GM23338 (cell line): ENCODE data around the gene REXO2.

Experiments
- CREB1 ChIP-seq: fragments of 250-450 bp; sonication (Bioruptor Pico); IDR thresholded peaks from 2 replicates; pipeline ENCODE4 v1.5.0; 2020; ENCODE audit warnings: low read depth, mild to moderate bottlenecking, moderate library complexity
- CTCF ChIP-seq, 2 experiments: fragments of 200-600 bp in 1 of 2; sonication (generic) in 1 of 2; conservative IDR thresholded peaks; 2 replicates each; pipeline versions ENCODE4 v1.5.1 to v1.6.1; 2016 to 2017; ENCODE audit warnings: antibody characterized with exemption in 2 of 2, low read depth in 2 of 2, mild to moderate bottlenecking in 2 of 2, moderate library complexity in 1 of 2
- EZH2 ChIP-seq: fragments of 200-600 bp; sonication (generic); IDR thresholded peaks from one replicate; pipeline ENCODE4 v1.8.0; 2017; ENCODE audit warnings: antibody characterized with exemption, mild to moderate bottlenecking, low read depth; ENCODE audit not compliant: unreplicated experiment
- EZH2phosphoT487 ChIP-seq: fragments of 200-600 bp; sonication (generic); IDR thresholded peaks from one replicate; pipeline ENCODE4 v1.8.1; 2018; ENCODE audit warnings: antibody characterized with exemption; ENCODE audit not compliant: unreplicated experiment
- JUNB ChIP-seq: IDR thresholded peaks from one replicate; pipeline ENCODE4 v1.6.1; 2016; ENCODE audit warnings: antibody characterized with exemption; ENCODE audit not compliant: unreplicated experiment
- POLR2AphosphoS5 ChIP-seq: IDR thresholded peaks from 2 replicates; pipeline ENCODE4 v1.6.1; 2016; ENCODE audit warnings: antibody characterized with exemption, low read depth
- REST ChIP-seq: IDR thresholded peaks from one replicate; pipeline ENCODE4 v1.6.1; 2018; ENCODE audit warnings: antibody characterized with exemption; ENCODE audit not compliant: unreplicated experiment
- STAT1 ChIP-seq: IDR thresholded peaks from one replicate; pipeline ENCODE4 v1.6.1; 2016; ENCODE audit warnings: antibody characterized with exemption; ENCODE audit not compliant: unreplicated experiment
- ZNF114 ChIP-seq: fragments of 250-450 bp; sonication (Bioruptor Pico); IDR thresholded peaks from 2 replicates; pipeline ENCODE4 v1.5.0; 2020; ENCODE audit warnings: mild to moderate bottlenecking, moderate library complexity
- ZNF462 ChIP-seq: fragments of 250-450 bp; sonication (Bioruptor Pico); IDR thresholded peaks from 2 replicates; pipeline ENCODE4 v1.5.0; 2020; ENCODE audit warnings: mild to moderate bottlenecking, moderate library complexity

- no peak for TF ChIP-seq CTCF (conservative IDR thresholded peaks at IDR 0.05; ENCODE audit: low read depth in 2 of 2)
- no peak for TF ChIP-seq POLR2AphosphoS5
- no peak for TF ChIP-seq JUNB
- TF ChIP-seq EZH2: no peak
- TF ChIP-seq CREB1 (CRISPR knock-in tag): no peak
- TF ChIP-seq STAT1: no peak
- TF ChIP-seq EZH2phosphoT487: no peak
- no peak for TF ChIP-seq REST
- no peak for TF ChIP-seq ZNF114 (CRISPR knock-in tag)
- no peak for TF ChIP-seq ZNF462 (CRISPR knock-in tag)
Measured at GRCh38 chr11:114449845-114450244, 10.6 kb downstream of the REXO2 start.
